IPS-NIHi11 (cell line): ENCODE results near the gene CCDC171.

Source experiments
- DNase-seq: peaks from one replicate; pipeline ENCODE4 v3.0.0; 2012; ENCODE audit warnings: mixed read lengths, low spot score

CCDC171 gene

GRCh38 chr9:15882883-15883282 lies 330.0 kb downstream of the CCDC171 start:
- DNase-seq: no peak

- DNase-seq: no peak
Observed at GRCh38 chr9:15885464-15885863, 332.6 kb downstream of the CCDC171 start.

GRCh38 chr9:15889555-15889954 lies 336.7 kb downstream of the CCDC171 start:
- DNase-seq: no peak

- DNase-seq: no peak
Observed at GRCh38 chr9:15901572-15901971, 348.7 kb downstream of the CCDC171 start.

GRCh38 chr9:15909297-15909696 lies 356.5 kb downstream of the CCDC171 start:
- no peak for DNase-seq

GRCh38 chr9:15915711-15916110 lies 362.9 kb downstream of the CCDC171 start:
- DNase-seq: no peak

- DNase-seq: no peak
Observed at GRCh38 chr9:15927161-15927560, 374.3 kb downstream of the CCDC171 start.

- no peak for DNase-seq
Observed at GRCh38 chr9:15935661-15936305, 382.9 kb downstream of the CCDC171 start.

- DNase-seq: no peak
Observed at GRCh38 chr9:15936306-15936921, 383.6 kb downstream of the CCDC171 start.

- no peak for DNase-seq
Observed at GRCh38 chr9:15942831-15943424, 390.1 kb downstream of the CCDC171 start.

GRCh38 chr9:15944341-15944740 lies 391.5 kb downstream of the CCDC171 start:
- no peak for DNase-seq

- DNase-seq: no peak
Observed at GRCh38 chr9:15959663-15960062, 406.8 kb downstream of the CCDC171 start.

GRCh38 chr9:15961217-15961616 lies 408.4 kb downstream of the CCDC171 start:
- DNase-seq: no peak

- no peak for DNase-seq
Observed at GRCh38 chr9:15965246-15965745, 412.5 kb downstream of the CCDC171 start.

GRCh38 chr9:15966471-15966870 lies 413.6 kb downstream of the CCDC171 start:
- DNase-seq: no peak

GRCh38 chr9:15967068-15967467 lies 414.2 kb downstream of the CCDC171 start:
- no peak for DNase-seq

- no peak for DNase-seq
Observed at GRCh38 chr9:15972760-15973159, 419.9 kb downstream of the CCDC171 start.

GRCh38 chr9:15975101-15975778 lies 422.4 kb downstream of the CCDC171 start:
- no peak for DNase-seq

- DNase-seq: no peak
Observed at GRCh38 chr9:15977438-15977837, 424.6 kb downstream of the CCDC171 start.

GRCh38 chr9:15982182-15982581 lies 429.3 kb downstream of the CCDC171 start:
- DNase-seq: no peak

GRCh38 chr9:15999422-16000339 lies 446.8 kb downstream of the CCDC171 start:
- DNase-seq: no peak

GRCh38 chr9:16000811-16001210 lies 448.0 kb downstream of the CCDC171 start:
- no peak for DNase-seq
